GOT3 (cell line): Measurements from ENCODE around the gene HEG1.
"Not testable (repeated sequence)": the region's sequence is repeated elsewhere in the genome, so short reads cannot be mapped to it uniquely, and the experiment has no call there.

Experiments
- DNase-seq: peaks from one replicate; lab custom pipeline; 2025; ENCODE audit warnings: mixed read lengths; lab: John Stamatoyannopoulos, UW

Gene HEG1, protein sequence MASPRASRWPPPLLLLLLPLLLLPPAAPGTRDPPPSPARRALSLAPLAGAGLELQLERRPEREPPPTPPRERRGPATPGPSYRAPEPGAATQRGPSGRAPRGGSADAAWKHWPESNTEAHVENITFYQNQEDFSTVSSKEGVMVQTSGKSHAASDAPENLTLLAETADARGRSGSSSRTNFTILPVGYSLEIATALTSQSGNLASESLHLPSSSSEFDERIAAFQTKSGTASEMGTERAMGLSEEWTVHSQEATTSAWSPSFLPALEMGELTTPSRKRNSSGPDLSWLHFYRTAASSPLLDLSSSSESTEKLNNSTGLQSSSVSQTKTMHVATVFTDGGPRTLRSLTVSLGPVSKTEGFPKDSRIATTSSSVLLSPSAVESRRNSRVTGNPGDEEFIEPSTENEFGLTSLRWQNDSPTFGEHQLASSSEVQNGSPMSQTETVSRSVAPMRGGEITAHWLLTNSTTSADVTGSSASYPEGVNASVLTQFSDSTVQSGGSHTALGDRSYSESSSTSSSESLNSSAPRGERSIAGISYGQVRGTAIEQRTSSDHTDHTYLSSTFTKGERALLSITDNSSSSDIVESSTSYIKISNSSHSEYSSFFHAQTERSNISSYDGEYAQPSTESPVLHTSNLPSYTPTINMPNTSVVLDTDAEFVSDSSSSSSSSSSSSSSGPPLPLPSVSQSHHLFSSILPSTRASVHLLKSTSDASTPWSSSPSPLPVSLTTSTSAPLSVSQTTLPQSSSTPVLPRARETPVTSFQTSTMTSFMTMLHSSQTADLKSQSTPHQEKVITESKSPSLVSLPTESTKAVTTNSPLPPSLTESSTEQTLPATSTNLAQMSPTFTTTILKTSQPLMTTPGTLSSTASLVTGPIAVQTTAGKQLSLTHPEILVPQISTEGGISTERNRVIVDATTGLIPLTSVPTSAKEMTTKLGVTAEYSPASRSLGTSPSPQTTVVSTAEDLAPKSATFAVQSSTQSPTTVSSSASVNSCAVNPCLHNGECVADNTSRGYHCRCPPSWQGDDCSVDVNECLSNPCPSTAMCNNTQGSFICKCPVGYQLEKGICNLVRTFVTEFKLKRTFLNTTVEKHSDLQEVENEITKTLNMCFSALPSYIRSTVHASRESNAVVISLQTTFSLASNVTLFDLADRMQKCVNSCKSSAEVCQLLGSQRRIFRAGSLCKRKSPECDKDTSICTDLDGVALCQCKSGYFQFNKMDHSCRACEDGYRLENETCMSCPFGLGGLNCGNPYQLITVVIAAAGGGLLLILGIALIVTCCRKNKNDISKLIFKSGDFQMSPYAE (N-terminal part only)

DNA sequence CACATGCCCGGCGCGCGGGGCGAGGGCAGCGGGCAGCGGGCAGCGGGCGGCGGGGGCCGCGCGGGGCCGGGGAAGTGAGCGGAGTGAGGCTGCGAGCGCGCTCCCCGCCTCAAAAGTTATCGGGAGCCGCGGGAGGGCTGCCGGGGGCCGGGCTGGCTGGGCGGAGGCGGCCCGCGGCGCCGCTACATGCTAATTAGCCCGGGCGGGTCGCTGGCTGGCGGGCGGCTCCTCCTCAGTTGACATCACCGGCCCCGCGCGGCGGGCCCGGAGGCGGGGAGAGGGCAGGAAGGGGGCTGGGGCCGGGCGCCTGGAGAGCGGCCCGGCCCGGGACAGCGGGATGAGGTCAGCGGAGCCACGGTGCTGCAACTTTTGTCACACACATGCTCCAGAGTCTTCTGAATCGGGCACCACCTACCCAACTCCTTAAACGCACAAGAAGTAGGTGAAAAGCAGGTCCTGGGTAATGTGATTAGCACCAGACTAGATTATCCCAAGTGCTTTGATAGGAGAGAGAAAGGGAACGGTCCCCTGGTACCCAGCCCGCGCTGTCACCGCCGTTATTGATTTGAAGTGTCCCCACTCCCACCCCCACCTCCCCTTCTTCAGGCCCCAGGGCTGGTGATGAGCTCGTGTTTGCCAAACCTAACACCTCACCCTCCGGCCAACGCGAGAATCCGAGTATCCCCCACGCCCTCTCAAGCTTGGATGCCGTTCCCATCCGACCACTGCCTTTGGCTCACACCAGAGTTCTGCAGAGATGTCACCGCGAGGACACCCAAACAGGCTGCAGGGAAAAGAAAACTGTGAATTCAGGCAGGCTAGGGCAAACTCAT, at the start of gene HEG1:
TSS of gene HEG1 (minus strand) at position 85 of the 833 bp plus-strand sequence. CDS start 107 bp downstream, outside the sequence.
- no peak for DNase-seq

DNA sequence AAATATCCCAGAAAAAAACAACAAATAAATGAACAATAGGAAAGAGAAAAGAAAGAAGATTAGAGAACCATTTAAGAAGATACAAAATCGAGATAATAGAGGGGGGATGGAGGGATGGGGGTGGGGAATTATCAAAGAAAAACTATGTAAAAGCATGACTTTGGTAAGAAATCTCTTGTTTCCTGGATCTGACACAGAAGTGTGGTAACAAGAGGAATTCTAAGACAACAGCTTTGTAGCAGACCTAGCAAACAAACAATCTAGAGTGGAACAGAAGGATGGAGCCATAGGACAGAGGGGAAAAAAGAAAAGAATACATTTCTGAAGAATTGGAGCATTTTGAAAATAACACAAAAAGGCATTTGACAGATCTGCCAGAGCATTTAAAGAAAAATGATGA, 49.3 kb upstream of the HEG1 start:
- DNase-seq: no peak

DNA sequence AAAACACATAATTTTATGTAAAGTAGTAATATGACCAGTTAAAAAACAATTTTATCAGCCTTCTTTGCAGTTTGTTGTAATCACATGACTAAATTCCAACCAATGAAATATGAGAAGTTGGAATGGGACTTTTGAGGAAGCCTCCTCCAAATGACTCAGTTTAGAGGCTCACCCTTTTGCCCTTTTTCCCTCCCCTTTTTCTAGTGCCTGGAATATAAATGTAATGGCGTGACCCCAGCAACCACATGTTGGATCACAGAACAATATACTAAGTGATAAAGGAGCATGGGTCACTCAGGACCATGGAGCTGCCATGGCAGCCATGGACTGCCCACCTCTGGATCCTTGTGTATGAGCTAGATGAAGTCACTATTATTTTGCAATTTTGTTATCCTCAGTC, 48.8 kb upstream of the HEG1 start:
- no peak for DNase-seq

DNA sequence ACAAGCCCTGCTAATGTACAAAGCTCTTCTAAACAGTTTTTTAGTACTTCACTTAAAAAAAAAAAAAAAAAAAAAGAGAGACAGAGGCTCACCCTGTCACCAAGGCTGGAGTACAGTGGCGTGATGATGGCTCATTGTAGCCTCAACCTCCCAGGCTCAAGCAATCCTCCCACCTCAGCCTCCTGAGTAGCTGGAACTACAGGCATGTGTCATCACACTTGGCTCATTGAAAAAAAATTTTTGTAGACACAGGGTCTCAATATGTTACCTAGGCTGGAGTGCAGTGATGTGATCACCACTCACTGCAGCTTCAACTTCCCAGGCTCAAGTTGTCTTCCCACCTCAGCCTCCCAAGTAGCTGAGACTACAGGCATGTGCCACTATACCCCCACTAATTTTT, 47.6 kb upstream of the HEG1 start:
- no peak for DNase-seq

DNA sequence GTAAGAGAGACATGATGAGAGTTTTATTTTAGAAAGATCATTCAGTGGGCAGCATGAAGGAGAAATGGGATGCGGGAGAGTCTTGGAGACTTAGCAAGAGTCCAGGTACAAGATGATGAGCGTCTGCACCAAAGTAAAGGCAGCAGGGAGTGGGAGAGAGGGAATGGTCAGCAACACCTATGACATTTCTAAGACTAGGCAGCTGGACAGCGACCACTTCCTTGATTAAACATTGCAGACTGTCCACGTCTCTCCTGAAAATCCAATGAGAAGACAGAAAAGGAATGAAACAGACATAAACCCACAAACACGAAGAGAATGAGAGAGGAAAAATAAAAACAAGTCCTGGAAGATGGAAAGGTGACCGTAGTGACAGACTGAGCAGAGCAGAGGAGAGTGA, 46.7 kb upstream of the HEG1 start:
- no peak for DNase-seq

DNA sequence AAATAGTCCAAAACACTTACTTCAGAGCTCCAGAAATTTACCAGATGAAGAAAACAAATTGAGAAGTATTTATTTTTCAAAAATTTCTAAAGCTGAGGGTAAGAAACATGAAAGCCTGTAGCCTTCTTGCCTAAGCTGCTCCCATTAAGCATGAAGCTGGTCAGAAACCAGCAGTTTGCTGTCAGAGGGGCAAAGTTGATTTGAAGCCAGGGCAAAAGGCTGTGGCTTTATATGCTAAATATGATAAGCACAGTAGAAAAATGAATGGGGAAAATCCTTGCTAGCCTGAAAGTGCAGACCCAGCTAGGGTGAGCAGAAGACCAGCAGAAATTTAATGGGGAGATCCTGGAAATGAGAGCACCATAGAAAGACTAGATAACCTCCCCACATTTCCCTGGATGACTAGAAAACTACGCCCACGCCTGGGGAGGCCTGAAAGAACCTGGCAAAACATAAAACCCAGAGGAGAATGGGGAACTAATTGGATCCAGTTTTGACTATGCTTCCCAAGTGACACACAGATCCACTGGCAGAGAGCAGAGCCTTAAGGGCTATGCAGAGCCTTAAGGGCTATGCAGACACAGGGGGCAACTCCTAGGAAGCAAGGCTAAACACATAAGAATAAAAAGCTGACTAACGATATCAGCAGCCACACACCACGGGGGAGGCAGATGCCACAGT, 43.0 kb upstream of the HEG1 start:
- no peak for DNase-seq

DNA sequence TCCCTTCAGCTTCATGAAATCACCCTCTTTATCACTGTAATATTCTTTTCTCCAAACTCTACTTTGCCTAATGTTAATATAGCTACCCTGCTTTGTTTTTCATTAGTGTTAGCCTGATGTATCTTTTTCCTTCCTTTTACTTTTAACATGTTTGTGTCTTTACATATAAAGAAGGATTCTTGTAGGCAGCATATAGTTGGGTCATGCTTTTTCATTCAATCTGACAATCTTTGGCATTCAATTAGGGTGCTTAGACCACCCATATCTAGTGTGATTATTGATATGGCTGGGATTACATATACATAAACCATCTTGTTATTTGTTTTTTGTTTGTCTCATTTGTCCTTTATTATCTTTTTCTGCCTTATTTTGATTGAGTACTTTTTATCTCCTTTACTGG, 34.9 kb upstream of the HEG1 start:
- no peak for DNase-seq

DNA sequence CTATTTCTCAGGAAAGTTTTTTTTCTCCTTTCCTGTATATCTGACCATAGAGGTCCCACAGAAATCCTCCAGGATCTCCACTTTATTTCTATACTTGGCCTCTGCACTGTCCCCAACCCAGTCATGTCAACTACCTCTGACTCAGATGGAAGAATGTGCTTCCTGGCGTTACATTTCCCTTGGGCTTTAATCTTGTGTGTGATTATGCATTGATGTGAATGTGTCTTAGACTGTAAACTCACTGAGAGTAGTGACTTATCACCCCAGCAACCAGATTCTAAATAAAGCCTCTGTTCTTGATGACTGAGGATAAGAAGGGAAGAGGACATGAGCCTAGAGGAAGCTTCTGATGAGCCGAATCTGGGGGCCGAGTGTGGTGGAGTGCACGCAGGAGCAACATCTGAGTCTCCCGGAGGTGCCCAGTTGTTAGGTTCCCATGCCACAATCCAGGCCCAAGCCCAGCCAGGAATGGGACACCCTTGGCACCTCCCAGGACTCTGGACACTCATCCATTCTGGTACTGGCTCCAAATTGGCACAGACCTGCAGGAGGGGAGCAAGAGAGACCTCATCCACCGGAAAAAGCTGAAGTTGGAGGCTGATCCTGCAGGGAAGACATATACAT, 32.1 kb upstream of the HEG1 start:
- DNase-seq: no peak

DNA sequence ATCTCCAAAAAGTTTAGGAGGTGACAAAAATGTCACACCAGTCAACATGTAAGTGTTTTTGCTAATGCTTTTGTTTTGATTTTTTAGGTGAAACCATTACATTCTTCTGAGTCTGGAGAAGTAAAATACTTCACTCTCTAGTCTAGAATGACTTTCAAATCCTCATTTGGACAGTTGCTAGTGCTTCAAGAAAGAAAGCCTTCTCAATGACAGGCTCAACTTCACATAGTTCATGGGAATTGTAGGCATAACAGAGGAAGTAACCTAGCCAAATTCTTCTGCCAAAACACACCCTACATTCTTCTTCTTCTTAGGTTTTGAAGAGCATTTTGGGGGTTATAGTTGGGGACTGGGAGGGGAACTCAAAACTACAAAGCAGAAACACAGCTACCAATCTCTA, 29.4 kb upstream of the HEG1 start:
- DNase-seq: no peak

DNA sequence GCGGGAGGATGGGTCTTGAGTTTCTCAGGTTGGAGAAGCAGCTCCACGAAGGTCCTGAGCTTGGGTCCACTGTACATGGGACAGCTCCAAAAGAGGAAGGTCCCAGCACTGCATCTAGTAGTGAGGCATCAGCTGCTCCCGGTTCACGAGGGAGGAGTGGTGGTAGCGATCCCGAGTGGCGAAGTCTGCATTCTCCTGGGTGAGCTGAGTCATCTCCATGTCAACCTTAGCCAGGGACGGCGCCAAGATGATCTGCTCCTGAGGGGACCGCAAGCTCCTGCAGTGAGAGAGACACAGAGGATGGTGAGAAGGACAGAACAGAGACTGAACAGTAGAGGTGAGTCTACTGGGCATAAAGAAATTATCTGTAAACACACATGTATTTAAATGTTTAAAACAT, 28.0 kb upstream of the HEG1 start:
- DNase-seq: no peak

DNA sequence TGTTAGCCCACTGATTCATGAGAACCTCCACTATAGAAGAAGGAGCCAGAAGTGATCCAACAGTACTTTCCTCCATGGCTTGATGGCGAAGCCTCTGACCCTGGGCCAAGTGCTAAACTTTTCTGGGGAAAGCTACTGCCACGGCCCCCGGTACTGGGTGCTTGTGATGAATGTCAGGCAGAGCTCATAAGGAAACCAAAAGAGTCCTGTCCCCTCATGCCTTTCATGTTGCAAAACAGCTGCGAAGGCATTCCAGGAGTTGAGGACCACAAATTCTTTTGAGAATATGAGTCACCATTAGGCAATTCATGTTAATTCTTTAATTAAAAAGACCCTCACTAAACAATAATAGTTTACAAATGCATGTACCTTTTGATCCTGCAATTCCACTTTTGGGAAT, 26.5 kb upstream of the HEG1 start:
- not testable (repeated sequence) for DNase-seq

DNA sequence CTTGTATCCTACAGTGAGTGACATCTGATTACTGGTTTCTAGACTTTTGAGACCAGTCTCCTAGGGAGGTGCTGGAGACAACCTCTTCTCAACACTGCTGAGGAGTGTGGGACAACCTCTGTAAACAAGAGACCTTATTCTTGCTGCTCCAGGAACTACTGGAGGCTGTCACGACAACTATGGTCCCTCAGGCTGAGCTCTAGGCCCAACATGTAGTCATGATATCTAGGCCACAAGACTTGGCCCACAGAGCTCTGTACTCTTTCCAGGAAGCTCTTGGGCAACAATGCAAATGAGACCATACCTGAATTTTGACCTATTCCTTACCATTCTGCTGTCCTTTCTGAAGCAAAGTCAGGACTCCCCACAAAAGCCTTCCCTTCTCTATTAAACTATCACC, 24.3 kb upstream of the HEG1 start:
- DNase-seq: no peak

DNA sequence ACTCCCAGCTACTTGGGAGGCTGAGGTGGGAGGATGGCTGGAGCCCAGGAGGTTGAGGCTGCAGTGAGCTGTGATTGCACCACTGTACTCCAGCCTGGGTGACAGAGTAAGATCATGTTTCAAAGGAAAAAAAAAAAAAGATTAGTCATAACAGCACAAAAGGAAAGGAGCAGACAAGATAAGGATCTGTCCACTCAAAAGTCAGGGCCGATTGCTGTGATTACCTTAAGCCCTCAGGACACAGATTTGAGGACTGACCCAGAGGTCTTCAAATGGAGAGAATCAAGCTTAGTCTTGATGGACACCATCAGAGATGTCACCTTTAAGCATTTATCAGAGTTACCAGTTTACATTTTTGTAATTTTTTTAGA, 23.9 kb upstream of the HEG1 start:
- DNase-seq: no peak

DNA sequence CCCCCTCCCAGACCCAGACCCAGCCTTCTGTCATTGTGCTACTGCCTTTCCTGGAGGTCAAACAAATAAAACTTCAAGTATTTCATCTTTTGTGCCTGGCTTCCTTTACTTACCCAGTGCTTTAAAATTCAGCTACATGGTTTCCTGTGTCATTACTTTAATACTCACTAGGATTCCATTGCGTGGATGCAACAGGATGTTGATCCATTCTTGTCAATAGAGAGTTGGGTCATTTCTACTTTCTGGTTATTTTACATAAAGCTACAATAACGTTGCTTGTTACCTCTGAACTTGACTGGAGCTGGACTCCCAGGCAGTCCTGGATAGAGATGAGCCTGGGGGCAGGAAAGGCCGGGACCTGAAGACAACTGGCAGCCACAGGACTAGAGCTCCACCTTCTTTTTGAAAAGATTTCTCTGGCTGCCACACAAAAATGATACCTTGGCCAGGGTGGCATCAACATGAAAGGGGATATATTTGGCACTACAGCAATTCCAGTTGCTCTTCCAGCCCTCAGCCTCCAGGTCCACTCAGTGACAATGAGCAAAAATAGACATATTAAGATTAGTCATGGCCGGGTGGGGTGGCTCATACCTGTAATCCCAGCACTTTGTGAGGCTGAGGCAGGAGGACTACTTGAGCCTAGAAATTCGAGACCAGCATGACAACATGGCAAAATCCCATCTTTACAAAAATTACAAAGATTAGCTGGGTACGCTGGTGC, 23.3 kb upstream of the HEG1 start:
- no peak for DNase-seq

DNA sequence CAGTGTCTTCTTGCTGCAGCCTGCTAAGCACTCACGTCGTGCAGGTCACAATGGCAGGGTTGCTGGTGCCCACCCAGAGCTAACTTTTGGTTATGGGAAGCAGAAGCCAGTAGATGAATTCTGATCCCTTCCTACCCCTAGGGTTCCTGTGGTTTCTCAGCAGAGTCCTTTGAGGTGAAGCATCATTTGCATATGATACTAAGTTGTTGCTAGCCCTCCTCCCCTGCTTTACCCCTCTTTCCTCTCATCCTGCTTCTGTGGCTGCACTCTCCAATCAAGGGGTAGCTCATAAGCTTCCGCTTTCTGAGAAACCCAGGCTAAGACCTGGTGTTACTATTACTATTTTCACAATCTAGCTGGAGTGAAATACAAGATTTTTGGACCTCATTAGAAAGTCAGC, 22.1 kb upstream of the HEG1 start:
- no peak for DNase-seq

DNA sequence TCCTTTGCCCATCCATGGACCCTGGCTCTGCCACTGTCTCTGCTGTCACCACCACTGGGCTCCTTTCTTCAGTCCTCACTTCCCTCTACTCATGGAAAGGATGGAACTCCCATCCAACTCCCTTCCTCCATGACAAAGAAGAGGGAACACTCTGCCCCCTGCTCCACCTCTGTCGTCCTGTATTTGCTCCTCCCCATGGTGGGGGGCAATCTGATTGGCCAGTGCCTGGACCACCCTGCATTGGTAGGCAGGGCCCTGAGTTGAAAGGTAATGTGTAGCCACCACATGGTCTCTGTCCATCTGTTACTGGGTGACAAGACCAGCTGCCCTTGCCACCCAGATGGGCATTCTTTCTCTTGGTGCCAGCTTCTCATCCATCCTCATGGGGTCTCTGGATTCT, 20.7 kb upstream of the HEG1 start:
- no peak for DNase-seq

DNA sequence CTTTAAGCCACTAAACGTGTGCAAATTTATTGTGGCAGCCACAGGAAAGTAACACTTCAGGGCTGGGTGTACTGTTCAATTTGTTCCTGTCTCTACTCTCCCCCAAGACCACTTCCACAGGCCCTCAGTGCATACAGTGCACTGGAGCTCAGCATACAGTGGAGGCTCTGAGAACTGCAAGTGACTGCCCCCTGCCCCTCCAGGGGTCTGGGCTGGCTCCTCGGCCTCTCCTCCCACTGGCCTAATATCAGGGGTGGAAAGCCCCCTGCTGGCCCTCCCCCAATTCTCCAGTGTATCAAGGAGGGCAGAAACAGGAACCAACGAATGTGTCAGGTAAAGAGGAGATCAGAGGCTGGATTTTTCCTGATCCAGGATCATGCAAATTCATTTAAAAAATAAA, 19.9 kb upstream of the HEG1 start:
- no peak for DNase-seq

DNA sequence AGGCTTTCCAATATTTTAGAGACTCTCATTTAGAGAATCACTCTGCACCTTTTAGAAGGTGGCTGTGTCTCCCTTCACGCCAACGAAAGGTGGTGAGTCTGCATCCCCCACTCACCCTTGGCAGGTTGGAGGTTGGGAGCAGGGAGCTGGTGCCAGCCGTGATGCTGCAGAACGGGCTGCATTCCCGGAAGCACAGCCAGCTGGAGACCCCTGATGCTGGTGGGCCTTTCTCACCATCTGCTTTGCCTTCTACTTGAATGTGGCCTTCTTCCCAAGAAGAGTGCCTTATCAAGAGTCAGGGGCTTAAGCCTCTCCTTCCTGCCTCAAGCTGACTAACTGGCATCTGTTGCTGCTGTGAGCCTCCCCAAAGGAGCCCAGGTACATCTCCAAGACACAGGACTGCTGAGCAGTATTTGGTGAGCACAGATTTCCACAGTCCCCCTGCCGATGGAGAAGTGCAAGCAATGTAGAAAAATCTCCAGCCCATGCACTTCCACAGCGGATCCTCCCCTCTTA, 17.7 kb upstream of the HEG1 start:
- no peak for DNase-seq

DNA sequence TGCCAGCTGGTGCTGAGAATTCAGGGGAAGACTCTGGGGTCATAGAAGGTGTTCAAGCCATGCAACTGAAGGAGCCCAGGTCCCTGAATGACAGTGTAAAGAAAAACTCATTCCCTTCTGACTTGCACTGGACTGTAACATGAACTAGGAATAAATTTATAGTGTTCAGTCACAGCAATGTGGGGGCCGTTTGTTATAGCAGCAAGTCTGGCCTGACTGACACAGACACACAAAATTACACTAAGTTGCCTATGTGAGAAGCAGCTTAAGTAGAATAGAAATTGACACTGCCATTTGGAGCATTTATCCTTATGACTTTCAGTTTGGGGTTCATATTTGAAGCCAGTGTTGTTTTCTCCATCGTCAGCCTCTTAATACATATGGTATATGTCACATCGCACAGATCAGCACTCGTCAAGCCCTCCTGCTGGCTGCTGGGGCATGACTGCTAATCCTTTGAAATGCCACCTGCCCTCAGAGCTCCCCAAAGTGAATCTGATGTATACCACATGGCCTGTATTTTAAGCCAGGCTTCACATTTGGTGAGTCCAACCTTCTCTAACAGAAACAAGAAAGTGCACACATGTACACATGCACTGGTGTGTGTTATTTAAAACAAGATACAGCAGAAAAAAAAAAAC, 17.1 kb upstream of the HEG1 start:
- no peak for DNase-seq
